ENCODE results near the gene RAC3.

Gene RAC3

DNA sequence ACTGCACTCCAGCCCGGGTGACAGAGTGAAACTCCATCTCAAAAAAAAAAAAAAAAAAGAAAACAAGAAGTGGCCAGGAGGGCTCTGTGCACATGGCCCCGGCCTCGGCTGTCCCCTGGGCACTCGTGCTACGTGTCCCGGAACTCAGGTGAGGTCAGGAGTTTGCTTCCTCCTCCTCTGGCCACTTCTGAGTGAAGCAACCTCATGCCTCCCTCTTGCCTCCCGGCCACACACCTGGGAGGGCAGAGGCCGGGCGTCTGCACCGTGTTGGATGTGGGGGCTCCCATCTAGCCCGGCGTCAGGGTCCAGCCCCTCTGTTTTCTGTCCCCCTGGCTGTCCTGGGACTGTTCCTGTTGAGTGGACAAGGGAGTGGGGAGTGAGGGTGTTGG lies 31.9 kb upstream of the RAC3 start:
- DNase-seq (ENCODE audit: low read depth) = no peak

DNA sequence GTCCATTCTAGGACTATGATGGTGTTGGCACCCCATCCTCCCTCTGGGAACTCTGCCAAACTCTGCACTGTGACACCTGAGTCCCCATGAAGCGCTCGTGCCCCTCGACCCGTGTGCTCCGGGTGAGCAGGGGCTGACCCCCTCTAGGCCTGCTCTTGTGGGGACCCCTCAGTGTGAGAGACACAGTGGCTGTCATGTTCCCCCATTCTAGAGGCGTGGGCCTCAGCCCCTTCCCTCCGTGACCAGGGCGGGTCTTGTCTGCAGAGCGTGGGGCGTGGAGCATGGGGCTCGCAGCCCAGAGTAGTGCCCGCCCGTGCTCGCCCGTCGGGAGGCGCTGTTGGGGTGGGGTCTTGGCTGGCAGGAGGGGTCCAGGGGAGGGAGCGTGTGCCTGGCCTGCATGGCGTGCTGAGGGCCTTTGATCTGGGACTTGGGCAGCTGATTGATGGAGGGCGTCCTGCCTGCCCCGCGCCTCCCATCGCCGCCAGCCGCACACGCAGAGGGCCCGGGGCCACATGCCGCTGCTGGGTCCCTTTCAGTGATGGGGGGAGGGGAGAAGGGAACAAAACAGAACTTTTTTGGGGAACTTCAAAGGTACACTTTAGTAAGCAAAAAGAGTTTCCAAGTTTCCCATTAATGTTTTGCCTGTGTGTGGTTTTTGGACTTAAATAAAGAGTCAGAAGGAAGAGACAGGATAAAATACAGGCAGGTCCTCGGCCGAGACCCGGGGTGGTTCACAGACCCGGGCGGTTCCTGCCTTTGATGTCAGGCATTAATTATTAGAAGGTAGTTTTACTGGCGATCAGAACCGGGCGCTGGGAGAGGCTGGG lies 31.3 kb upstream of the RAC3 start:
- DNase-seq (ENCODE audit: low read depth) = no peak

DNA sequence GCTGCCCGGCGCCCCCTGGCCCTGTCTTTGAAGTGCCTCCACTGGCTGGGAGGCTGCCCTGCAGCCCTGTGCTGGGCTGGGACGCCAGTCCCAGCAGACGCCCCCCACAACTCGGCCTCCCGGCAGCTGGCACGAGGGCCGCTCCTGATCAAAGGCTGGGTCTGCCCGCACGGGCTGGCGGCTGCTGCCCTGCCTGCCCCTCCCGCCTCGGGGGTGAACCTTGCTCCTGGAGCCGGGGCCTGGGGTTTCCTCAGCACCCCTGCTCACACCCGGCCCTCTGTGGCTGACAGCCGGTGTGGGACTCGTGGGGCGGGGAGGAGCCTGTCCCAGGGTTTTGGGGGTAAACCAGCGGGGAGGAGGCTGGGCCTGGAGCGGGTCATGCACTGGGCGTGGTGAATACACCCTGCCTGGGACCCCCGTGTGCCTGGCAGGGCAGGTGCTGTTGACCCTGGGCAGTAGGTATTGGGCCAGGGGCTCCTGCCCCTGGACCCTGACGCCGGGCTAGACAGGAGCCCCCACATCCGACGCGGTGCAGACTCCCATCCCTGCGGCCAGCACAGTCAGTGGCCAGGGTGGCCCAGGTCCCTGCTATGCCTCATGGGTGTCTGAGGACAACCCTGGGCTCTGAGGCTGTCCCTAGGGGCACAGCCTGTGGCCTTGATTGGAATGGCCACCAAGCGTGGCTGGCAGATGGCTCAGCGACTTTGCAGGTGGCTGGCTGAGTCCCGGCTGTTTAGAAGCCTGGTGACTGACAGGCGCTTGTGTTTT lies 30.5 kb upstream of the RAC3 start:
- no peak for DNase-seq (ENCODE audit: low read depth)

DNA sequence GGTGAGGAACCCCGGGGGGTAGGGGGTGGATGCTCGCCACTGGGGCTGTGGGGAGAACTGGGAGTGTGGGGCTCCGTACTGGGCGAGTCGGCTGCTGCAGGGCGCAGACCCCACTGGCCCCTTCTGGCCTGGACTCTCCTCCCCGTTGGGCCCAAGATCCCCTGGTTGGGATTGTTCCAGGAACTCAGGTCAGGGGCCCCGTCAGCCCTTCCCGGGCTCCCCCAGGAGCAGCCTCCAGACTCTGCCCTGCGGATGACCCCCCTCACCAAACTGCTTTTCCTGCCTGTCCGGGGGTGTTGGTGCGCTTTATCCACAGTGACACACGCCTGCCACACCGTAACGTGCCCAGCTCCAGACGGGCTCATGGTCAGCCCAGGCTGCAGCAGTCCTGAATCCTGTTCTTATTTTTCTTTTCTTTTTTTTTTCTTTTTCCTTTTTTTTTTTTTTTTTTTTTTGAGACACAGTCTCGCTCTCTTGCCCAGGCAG lies 29.9 kb upstream of the RAC3 start:
- DNase-seq (ENCODE audit: low read depth) = no peak

GRCh38 chr17:82003411-82004381 lies 27.8 kb upstream of the RAC3 start:
- peak; percentile 98 for DNase-seq (ENCODE audit: low read depth)

GRCh38 chr17:82004517-82005455 lies 26.7 kb upstream of the RAC3 start:
- DNase-seq (ENCODE audit: low read depth) = no peak

GRCh38 chr17:82005701-82006348 lies 25.7 kb upstream of the RAC3 start:
- DNase-seq (ENCODE audit: low read depth) = no peak

GRCh38 chr17:82006468-82007227 lies 24.8 kb upstream of the RAC3 start:
- DNase-seq (ENCODE audit: low read depth) = peak; percentile 61

- DNase-seq (ENCODE audit: low read depth) = no peak
Measured at GRCh38 chr17:82007228-82007494, 24.3 kb upstream of the RAC3 start.

GRCh38 chr17:82007495-82008257 lies 23.8 kb upstream of the RAC3 start:
- DNase-seq (ENCODE audit: low read depth) = no peak

DNA sequence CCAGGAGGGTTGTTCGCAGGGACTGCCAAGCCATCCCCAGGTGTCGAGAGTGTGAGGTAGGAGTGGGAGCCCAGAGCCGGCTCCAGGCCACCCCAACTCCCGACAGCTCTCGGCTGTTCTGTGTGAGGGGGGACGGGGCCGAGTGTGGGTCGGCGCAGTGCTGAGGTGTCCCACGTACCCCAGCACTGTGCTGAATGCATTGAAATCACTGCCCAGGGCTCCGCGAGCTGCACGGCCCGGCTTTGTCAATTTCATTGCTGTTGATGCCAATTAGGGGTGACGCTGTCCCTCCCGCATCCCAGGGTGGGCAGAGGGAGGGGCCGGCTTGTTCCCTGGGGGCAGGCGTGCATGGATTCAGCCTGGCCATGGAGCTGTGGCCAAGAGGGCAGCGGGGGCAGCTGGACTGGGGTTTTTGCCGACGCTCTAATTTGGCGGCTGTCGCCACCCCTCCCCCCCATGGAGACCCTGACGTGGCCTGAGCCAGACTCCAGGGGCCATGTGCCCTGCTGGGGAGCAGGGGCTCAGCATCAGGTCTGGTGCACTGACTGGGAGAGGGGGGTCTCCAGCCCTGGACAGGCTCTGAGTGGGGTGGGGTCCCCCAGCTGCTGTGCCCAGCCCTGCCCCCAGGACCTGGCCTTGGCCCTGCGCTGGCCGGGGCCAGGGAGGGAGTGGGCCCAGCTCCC lies 23.1 kb upstream of the RAC3 start:
- DNase-seq (ENCODE audit: low read depth) = no peak

- DNase-seq (ENCODE audit: low read depth) = no peak
Measured at GRCh38 chr17:82008941-82009405, 22.5 kb upstream of the RAC3 start.

DNA sequence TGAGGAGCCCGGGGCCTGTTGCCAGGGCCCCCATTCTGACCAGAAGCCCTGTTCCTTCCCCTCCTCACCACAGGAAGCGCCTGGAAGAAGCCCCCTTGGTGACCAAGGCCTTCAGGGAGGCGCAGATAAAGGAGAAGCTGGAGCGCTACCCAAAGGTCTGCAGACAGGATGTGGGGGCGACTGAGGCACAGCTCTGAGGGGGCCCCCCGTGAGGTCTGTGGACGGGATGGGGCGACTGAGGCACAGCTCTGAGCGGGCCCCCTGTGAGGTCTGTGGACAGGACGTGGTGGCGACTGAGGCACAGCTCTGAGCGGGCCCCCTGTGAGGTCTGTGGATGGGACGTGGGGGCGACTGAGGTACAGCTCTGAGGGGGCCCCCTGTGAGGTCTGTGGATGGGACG lies 22.1 kb upstream of the RAC3 start:
- no peak for DNase-seq (ENCODE audit: low read depth)

GRCh38 chr17:82010575-82011525 lies 20.6 kb upstream of the RAC3 start:
- DNase-seq (ENCODE audit: low read depth) = no peak

DNA sequence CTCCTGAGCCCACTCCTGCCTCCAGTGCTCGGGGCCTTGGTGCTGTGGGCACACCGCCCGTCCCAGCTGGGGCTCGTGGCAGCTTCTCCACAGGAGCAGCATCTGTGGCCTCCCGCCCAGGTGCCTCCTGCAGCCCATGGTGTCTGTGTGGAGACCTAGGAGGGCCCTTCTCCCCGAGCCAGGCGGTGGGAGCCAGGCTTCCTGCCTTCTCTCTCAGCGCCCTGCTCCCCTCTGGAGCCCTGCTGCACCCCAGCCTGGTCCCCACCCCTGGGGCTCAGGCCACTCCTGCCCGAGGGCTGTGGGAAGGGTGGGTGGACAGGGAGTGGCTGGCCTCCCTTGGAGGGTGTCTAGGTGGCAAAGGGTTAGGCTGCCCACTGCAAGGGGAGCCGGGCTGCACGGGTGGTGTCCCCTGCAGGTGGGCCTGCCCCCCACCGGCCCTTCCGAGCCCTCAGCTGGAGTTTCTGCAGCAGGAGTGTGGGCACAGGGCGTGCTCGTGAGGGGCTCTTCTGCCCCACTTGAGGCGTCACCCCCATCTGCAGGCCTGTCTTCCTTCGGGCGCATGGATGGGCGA lies 19.8 kb upstream of the RAC3 start:
- DNase-seq (ENCODE audit: low read depth) = no peak

DNA sequence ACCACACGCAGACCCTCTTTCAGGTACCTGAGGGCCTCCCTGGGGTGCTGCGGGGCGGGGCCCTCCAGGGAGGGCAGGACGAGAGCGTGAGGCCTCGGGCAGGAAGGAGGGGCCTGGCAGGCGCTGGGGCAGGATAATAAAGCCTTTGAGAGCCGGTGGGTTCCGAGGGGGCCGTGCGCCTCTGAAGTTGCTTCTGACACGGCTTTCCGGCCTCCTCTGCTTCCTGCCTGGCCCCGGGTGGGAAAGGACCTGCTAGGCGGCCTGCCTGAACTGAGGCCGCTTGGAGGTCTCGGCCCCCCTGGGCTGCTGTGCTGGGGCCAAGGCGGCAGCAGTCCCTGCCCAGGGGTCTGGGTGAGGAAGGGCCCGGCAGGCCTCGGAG lies 19.2 kb upstream of the RAC3 start:
- DNase-seq (ENCODE audit: low read depth) = no peak
